GM21576 (cell line): ENCODE measurements around the gene DAW1.
A peak's percentile ranks its signal among the peaks of the same experiment; 100 is the strongest.
"Not testable (repeated sequence)": the region's sequence is repeated elsewhere in the genome, so short reads cannot be mapped to it uniquely, and the experiment has no call there.

ENCODE experiments used
- ATAC-seq: cut with Tn5 transposase; IDR thresholded peaks from one replicate; pipeline ENCODE4 v1.9.1; 2021; ENCODE audit warnings: mild to moderate bottlenecking, moderate library complexity; ENCODE audit not compliant: unreplicated experiment

DAW1 gene, protein sequence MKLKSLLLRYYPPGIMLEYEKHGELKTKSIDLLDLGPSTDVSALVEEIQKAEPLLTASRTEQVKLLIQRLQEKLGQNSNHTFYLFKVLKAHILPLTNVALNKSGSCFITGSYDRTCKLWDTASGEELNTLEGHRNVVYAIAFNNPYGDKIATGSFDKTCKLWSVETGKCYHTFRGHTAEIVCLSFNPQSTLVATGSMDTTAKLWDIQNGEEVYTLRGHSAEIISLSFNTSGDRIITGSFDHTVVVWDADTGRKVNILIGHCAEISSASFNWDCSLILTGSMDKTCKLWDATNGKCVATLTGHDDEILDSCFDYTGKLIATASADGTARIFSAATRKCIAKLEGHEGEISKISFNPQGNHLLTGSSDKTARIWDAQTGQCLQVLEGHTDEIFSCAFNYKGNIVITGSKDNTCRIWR

DNA sequence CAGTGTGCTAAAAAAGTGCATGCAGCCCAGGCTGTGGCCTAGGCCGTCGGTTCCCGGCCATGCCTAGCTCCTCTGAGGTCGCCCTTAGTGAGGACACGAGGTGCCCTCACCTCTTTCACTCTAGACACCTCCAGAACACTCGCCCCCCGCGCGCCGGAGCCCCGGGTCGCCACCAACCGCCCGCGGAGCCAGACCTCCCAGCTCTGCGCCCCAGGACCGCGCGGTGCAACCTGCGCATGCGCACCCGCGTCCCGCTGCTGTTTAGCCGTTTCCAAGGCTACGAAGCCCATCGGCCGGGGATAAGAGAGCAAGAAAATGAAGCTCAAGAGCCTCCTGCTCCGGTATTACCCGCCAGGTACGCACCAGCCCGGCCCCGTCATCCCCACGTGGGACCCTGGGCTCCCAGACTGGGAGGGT lies at the start of gene DAW1:
TSS of gene DAW1 (plus strand) at position 257 of the 417 bp plus-strand sequence. CDS start at position 316, 59 bp downstream.
- no peak for ATAC-seq

DNA sequence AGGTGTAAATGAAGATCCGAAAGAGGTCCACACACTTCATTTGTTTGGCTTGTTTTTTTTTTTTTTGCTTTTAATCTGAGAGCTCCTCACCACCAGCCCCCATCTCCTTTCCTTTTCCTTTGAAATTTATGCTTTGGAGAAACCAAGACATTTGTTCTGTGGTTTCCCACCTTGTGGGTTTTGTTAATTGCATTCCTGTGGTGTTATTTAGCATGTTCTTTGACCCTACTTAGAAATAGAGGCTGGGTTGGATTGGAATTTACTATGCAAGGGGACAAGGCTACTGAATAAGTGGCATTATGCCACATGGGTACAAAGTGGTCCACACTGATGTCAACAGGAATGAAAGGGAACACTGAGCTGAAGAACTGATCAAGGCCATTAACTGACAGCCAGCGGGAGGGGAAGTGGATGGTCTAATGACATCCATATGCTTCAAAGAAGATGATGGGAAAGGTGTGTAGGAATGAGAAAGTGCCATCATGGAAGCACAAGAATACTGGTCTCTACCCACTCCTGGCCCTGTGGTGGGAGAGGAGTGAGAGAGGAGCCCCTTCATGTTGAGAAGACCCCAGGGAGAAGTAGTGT lies 48.9 kb upstream of the DAW1 start:
- ATAC-seq = no peak

DNA sequence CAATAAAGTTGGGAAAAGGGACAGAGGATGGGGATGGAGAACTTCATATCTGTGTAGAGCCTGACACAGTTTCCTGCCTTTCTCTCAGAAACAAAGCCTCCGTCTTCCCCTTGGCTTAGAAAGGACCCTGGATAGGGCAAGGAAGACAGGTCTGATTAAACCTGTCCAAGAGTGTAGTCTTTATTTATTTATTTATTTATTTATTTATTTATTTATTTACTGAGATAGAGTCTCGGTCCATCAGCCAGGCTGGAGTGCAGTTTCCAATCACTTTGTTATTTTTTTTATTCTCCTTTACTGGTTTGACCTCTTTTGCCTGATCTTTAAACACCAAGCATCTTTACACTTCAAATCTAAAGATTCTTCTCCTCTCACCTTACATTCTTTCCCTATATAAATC lies 47.5 kb upstream of the DAW1 start:
- no peak for ATAC-seq

DNA sequence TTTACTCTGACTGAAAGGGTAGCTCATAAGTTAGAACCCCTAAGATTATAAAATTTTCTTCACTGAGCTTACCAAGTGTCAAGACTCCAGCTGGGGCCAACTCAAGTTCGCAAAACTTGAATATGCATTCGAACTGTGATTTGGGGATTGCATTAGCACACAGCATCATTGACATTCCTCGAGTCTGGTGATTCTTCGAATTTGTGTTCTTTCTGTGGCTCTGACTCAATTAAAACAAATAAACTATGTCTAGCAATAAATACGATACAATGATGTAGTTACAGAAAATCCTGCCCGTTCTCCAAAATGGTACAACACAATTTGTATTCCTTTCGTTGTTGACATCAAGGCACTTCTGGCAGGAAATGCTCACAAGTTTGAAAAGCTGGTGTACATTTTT lies 46.7 kb upstream of the DAW1 start:
- ATAC-seq = no peak

DNA sequence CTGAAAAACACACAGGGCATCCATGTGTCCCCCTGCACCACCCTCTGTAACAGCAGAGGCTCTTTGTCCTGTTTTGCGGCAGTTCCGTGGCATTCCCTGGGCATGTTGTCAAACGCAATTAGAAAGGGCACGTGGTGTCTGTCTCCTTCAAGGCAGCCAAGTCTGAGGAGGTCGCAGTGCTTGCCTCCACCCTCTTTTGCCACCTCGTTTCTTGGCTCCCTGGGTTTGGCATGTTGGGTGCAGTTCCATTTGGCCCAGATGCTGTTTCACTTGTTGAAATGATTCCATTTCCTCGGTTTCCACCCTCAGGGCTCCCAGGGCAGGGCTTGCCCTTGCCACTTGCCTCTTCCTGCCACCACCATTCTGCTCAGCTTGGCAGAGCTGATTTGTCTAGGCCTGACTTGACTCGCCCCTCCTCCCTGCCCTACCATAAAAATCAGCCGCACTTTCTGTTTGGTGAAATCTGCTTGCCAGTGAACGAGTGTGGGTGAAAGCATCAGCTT lies 45.4 kb upstream of the DAW1 start:
- ATAC-seq = no peak

DNA sequence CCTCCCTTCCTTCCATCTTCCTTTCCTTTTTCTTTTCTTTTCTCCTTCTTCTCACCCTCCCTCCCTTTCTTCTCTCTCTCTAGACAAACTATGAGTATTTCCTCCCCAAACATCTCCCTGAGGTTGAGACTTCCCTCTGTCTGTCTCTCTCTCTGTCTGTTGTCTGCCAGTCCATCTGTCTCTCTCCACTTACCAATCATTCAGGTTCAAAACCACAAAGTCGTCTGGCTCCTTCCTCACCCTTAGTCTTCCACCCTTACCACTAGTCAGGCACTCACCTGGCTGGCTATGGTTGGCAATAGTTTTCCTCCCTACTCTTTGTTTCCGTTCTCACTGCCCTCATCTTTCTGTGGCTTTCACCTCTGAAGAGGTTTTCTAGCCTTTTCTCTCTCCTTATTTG lies 44.9 kb upstream of the DAW1 start:
- ATAC-seq = no peak

DNA sequence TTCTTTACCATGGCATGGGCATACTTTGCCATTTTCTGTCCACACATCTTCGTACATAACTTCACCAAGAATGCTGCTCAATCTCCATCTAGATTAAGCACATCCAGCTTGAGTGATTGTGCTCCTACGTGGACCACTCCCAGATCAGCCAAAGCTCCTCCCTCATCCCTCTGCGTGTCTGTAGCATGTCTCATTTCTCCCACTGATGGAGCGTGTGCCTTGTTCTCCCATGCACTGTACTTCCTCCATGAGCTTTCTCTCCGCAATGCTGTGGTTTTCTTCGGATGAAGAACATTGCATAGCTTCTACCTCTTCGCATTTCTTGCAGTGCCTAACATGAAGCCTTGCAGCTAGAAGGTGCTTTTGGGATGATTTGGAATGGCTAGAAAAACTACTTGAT lies 44.3 kb upstream of the DAW1 start:
- ATAC-seq = no peak

DNA sequence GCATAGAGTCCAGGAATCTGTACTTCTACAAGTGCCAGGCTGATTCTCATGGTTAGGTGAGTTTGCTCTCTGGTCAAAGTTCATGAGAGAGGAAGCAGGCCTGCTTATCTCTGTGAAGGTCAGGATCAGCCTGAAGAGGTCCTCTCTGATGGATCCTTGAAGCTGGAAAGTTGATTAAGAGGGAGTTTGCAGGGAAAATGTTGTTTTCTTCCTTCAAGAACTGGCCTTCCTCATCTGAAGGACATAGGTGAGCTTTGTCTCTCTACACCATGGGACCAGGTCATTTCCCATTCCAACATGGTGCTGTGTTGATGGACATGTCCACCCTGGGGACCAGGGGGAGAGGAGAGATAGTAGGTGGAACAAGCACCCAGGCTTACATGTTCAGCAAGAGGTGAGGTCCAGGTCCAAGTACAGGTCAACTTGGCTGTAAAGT lies 42.9 kb upstream of the DAW1 start:
- no peak for ATAC-seq

DNA sequence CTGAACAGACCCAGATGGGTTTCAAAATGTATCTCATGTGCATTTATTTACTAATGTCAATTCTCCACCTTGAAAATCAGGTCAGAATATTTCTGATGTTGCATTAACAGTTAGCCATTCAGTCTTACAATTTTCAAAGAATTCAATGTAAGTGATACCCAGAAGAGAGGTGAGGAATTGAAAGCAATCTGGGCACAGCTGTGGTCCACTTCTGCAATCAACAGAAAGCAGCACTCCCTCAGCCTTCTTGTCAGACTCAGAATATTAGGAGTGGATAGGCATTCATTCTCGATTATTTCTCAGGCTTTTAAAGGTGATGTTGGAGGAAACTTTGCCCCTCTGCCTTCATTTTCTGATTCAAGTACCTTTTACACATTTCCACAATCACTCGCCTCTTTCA lies 42.1 kb upstream of the DAW1 start:
- ATAC-seq = no peak

DNA sequence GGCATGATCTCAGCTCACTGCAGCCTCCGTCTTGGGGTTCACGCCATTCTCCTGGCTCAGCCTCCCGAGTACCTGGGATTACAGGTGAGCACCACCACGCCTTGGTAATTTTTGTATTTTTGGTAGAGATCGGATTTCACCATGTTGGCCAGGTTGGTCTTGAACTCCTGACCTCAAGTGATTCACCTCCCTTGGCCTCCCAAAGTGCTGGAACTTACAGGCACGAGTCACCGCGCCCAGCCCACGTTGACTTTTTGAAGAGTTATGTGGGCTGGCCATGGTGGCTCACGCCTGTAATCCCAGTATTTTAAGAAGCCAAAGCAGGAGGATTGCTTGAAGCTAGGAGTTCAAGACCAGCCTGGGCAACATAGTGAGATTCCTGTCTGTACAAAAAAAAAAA lies 37.0 kb upstream of the DAW1 start:
- no peak for ATAC-seq

DNA sequence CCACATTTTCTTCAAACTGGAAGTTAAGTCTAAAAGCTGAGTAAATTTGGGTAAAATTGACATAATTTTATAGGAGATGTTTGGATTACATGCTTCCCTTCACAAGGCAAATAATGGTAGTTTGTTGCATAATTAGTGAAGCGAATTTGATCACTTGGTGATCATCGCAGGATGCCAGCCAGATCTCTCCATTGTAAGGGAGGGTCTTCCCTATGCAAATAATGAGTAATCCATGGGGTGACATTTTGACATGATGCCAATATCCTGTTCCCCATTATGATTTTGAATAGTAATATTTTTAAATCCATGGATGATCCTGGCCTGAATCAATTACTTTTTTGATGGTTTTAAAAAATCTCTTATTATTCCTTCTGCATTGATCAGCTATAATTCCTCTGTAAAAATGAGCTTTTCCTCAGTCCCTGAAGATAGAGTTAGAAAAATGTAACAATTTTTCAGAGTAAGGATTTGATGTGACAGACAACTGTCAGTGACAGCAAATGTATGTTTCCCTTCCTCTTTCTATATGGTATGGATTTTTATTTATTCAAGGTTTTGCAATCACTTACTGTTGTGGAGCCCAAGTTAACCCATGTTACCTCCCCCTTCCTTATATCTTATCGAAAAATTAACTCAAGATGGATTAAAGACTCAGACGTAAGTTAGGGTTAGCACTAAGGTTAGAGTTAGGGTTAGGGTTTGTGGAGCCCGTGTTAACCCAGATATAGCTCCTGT lies 36.3 kb upstream of the DAW1 start:
- no peak for ATAC-seq

DNA sequence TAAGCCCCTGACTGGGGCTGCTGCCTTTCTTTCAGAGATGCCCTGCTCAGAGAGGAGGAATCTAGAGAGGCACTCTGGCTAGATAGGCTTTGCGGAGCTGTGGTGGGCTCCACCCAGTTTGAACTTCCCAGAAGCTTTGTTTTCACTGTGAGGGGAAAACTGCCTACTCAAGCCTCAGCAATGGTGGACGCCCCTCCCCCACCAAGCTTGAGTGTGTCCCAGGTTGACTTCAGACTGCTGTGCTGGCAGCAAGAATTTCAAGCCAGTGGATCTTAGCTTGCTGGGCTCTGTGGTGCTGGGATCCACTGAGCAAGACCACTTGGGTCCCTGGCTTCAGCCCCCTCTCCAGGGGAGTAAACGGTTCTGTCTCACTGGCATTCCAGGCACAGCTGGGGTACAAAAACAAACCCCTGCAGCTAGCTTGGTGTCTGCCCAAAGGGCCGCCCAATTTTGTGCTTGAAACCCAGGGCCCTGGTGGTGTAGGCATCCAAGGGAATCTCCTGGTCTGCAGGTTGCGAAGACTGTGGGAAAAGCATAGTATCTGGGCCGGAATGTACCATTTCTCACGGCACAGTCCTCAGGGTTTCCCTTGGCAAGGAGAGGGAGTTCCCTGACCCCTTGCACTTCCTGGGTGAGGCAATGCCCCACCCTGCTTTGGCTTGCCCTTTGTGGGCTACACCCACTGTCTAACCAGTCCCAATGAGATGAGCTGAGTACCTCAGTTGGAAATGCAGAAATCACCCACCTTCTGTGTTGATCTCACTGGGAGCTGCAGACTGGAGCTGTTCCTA lies 31.9 kb upstream of the DAW1 start:
- not testable (repeated sequence) for ATAC-seq

DNA sequence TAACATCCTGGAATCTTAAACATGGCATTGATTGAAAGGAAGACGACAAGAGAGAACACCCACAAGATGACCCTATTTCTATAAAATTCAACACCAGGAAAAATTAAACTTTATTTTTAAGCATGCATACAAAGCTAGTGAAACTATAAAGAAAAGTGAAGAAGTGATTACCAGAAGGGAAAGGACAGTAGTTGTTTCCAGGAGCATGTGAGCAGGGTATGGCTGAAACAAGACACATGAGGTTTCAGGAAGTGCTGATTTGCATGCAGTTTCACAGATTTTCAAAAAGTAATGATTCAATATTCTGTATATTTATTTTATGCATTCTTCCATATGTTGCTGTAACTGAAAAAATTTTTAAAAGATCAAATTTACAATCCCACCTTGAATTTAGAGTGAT lies 24.6 kb upstream of the DAW1 start:
- ATAC-seq = peak; percentile 55

DNA sequence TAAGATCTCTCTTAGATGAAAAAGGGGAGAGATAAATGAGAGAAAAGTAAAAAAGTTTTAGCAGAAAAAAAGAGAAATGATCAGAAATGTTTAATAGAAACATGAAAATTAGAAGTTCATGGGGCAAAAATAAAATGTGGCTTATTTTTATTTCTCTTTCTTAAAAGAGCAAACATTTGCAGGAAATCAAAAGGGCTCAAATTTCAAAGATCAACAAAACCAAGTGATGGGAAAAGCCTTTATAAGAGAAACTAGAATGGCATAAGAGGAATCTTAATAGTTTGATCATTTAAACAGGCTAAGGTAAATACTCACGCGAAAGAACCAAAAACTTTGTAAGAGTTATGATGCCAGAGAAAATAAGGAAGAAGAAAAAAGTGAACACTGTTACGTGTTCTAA lies 23.3 kb upstream of the DAW1 start:
- ATAC-seq = no peak

DNA sequence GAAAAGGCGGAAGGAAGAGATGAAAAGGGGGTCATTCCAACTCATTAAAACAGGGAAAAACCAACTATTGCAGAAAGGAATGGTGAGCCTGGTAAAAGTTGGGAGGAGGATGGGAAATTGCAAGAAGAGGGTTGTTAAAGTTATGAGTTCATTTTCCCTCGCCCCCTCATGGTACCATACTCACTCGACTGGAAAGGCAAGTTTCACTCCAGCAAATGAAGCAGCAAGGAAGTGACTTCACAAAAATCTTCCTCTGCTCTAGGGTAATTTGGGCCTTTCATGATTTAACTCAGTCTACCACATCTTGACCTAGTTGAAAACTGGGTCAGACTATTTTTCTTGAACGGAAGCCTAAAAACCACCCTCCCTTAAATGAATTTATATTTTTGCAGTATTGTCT lies 22.8 kb upstream of the DAW1 start:
- ATAC-seq = no peak

DNA sequence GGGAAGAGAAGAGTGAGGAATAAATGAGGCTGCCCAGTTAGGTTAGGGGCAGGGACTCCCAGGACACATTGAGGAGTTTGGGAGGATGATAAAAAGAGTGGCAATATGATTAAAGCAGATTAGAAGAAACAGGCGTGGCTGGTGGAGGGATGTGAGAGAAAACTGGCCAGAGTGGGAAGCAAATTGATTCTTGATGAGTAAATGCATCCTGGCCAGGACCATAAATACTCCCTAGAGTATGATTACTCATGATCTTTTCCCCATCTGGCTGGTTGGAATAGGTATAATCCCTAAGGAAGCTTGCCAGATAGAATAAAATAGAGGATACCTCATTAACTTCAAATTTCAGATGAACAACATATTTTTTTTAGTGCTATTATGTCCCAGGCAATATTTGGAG lies 21.5 kb upstream of the DAW1 start:
- ATAC-seq = no peak

DNA sequence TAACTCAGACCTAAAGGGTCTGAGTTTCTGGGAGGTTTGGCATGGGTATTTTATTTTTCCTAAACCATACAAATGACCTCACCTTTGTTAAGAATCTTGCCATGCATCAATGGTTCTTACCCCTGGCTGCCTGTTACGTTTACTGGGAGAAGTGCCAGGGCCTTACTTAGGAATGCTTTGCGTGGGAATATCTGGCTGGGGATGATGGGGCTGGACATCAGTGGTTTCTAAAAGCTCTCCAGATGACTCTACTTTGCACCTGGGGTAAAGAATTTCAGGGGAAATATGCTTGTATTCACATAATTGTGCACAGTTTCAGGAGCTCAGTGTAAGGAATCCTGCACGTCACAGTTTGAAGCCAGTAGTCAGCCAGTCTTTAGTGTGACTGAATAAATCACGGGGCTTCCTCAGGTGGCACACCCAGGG lies 18.2 kb upstream of the DAW1 start:
- no peak for ATAC-seq

DNA sequence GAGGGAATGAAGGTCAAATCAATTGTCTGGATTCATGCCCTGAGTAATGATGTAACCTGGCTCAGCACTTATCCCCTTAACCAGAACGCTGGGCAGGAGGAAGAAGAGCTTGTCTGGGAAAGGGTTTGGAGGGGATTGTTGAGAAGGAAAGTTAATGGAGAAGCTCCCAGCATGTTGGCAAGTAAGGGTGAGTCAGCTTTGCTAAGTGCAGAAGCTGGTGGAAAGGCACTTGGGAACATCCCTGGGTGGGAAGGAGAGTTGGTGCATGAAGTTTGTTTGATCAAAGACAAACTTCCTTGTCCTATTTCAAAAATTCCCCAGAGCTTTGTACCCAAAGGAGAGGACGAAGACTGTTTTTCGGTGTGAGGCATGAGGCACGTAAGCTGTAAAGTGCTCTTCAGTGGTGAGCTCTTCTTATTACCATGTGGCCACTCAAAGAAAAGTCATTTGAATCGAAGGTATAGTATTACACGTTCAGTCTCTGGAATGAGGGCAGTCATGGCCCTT lies 17.6 kb upstream of the DAW1 start:
- ATAC-seq = no peak

DNA sequence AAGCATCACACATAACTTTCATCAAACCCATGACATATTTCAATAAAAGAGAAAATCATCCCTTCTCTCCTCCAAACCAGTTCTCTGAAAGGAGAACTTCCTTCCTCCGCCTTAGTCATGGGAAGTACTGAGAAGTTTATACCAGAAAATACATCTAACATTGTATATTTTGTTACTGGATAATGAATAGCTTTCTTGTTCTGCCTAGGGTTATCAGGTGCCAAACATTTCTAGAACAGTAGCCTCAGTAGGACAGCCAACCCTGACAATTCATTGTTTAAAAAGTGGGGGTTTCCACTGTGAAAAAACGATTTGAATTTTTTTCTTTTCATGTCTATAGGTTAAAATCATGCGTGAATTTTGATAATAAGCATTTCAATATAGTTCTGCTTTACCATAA lies 16.0 kb upstream of the DAW1 start:
- no peak for ATAC-seq

DNA sequence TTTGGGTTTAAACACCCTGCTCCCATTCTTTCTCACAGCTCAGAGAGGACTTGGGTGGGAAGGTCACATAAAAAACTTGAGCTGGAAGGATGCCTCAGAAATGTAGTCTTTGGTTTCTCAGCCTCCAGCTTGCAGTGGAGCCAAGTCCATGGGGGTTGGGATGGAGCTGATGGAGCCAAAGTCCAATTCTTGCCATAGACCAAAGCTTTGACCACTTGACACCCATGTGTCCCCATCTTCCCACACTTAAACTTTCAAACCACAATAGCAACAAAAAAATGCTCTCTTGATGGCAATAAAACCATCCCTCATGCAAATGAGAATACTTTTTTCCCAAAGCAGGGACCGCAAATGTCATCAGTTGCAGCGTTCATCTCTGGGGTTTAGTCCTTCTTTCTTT lies 14.7 kb upstream of the DAW1 start:
- ATAC-seq = no peak

DNA sequence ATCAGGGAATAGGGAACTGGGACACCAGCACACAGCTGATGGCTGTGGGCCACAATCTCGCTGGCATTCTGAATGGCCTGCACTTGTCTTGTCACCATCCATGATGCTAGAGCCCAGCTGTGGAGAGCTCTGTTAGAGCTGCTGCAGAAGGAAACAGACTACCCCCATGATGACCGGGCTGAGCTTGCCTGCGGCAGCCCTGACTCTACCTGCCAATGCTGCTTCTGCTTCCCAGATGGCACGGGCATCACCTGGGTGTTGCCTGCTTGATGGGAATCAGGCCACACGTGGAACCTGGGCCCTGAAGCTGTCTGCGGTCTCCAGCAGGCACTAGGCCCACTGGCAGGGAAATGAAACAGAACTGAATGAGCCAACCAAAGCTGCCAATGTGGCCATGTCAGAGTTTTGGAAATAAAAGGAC lies 11.2 kb upstream of the DAW1 start:
- no peak for ATAC-seq
